Nephron (organoid): ENCODE measurements around the gene RPL13.

Experiments
- H3K27ac Mint-ChIP-seq, 3 experiments: 2 replicates each; pipeline ENCODE4 v1.8.0; 2020; ENCODE audit warnings: mixed read lengths in 3 of 3, mild to moderate bottlenecking in 2 of 3, moderate library complexity in 1 of 3
- H3K27me3 Mint-ChIP-seq: 2 replicates; pipeline ENCODE4 v1.8.0; 2021; ENCODE audit warnings: low read depth, mild to moderate bottlenecking, moderate library complexity, mixed read lengths
- H3K36me3 Mint-ChIP-seq: 2 replicates; pipeline ENCODE4 v1.8.0; 2020; ENCODE audit warnings: low read depth, mixed read lengths
- H3K4me1 Mint-ChIP-seq: 2 replicates; pipeline ENCODE4 v1.8.0; 2020; ENCODE audit warnings: mixed read lengths
- H3K4me3 Mint-ChIP-seq, 3 experiments: 2 replicates each; pipeline ENCODE4 v1.8.0; 2020; ENCODE audit warnings: mild to moderate bottlenecking in 3 of 3, mixed read lengths in 3 of 3, moderate library complexity in 2 of 3
- H3K9me3 Mint-ChIP-seq: 2 replicates; pipeline ENCODE4 v1.8.0; 2020; ENCODE audit warnings: mixed read lengths
- TF ChIP-seq, protein P1 (sequence below), 3 experiments: fragments of 200-600 bp; sonication (generic); IDR thresholded peaks; one replicate each; pipeline ENCODE4 v1.5.0; 2021; ENCODE audit warnings: antibody characterized with exemption in 3 of 3; ENCODE audit not compliant: unreplicated experiment in 3 of 3

The RPL13 gene

DNA sequence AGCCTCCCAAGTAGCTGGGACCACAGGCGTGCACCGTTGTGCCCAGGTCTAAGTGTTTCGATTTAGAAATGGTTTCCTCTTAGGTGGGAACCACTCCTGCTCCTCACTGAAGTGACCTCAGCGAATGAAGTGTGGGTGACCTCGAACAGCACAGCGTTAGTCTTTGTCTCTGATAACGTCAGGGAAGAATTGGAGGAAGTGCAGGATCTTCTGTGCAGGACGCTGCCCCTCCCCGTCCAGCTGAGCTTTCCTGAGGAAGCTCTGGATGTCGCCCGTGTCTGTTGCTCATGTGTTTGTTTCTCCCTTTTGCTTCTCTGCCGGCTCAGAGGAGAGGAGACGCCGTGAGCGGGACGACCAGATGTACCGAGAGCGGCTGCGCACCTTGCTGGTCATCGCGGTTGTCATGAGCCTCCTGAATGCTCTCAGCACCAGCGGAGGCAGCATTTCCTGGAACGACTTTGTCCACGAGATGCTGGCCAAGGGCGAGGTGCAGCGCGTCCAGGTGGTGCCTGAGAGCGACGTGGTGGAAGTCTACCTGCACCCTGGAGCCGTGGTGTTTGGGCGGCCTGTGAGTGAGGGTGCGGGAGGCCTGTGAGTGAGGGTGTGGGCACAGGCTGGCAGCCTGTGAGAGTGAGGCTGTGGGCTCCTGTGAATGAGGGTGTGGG lies 36.7 kb upstream of the RPL13 start:
- TF ChIP-seq, protein P1, sequence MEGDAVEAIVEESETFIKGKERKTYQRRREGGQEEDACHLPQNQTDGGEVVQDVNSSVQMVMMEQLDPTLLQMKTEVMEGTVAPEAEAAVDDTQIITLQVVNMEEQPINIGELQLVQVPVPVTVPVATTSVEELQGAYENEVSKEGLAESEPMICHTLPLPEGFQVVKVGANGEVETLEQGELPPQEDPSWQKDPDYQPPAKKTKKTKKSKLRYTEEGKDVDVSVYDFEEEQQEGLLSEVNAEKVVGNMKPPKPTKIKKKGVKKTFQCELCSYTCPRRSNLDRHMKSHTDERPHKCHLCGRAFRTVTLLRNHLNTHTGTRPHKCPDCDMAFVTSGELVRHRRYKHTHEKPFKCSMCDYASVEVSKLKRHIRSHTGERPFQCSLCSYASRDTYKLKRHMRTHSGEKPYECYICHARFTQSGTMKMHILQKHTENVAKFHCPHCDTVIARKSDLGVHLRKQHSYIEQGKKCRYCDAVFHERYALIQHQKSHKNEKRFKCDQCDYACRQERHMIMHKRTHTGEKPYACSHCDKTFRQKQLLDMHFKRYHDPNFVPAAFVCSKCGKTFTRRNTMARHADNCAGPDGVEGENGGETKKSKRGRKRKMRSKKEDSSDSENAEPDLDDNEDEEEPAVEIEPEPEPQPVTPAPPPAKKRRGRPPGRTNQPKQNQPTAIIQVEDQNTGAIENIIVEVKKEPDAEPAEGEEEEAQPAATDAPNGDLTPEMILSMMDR (IDR thresholded peaks at IDR 0.05; ENCODE audit: unreplicated experiment in 3 of 3): no peak
- Mint-ChIP-seq H3K27ac (no peak overlapping the region), H3K4me1 (no peaks in the 10 kb centered on the region), H3K9me3 (no peaks in the 10 kb centered on the region), H3K4me3 (no peak overlapping the region), H3K36me3 (peaks cover 80% of the 10 kb centered on the region), H3K27me3 (no peaks in the 10 kb centered on the region)

DNA sequence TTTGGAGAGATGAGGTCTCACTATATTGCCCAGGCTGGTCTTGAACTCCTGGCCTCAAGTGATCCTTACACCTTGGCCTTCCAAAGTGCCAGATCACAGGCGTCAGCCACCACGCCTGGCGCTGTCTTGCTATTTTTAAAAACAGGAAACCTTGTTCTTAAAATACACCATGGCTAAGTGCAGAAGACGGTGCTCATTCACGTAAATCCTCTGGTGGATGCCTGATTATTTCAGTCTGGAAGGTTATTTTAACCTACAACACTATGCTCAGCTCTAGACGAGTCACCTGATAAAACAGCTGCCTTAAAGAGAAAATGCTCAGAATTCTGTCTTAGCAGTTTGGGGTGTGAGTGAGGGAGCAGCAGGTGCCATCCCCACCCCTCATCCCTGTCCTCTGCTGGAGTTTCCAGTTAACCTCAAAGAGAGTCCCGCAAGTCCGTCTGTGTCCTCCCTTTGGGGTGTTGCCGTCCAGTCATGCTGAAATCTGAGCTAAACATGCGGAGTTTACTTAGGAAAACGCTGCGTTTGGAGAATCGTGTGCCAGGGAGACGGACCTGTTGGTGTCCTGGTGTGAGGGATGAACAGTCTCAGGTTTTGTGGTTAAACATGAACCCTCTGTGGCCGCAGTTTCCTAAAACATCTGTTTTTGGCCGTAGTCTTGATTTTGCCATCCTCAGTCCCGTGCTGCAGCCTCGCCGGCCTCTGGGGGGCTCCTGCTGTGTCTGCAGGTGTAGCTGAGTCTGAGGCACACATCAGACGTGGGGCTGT lies 35.2 kb upstream of the RPL13 start:
- peaks cover 75% of the 10 kb centered on the region for H3K36me3 Mint-ChIP-seq
- no peaks in the 10 kb centered on the region for H3K4me1 Mint-ChIP-seq
- H3K27me3 Mint-ChIP-seq: no peaks in the 10 kb centered on the region
- TF ChIP-seq, protein P1 (IDR thresholded peaks at IDR 0.05; ENCODE audit: unreplicated experiment in 3 of 3): no peak
- H3K9me3 Mint-ChIP-seq: no peaks in the 10 kb centered on the region
- H3K4me3 Mint-ChIP-seq: no peak overlapping the region
- no peak overlapping the region for H3K27ac Mint-ChIP-seq

DNA sequence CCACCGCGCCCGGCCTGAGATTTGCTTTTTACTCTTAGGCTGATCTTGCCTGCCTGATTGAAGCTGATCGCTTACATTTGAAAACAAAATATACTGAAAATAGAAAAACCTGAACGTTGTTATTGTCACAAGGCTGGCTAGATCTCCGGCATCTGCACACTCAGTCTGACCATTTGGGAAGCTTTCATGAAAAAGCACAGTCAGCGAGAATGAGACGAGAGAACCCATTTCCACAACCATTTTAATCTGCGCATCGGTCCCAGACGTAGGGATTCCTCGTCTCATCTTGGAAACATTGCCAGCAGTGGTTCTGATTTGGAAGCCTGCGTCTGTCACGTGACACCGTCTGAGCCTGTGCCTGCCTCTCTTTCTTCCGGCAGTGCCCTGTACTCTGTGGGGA lies 31.4 kb upstream of the RPL13 start:
- no peak overlapping the region for H3K27ac Mint-ChIP-seq
- no peaks in the 10 kb centered on the region for H3K9me3 Mint-ChIP-seq
- H3K27me3 Mint-ChIP-seq: no peaks in the 10 kb centered on the region
- peaks cover 69% of the 10 kb centered on the region for H3K36me3 Mint-ChIP-seq
- TF ChIP-seq, protein P1 (IDR thresholded peaks at IDR 0.05; ENCODE audit: unreplicated experiment in 3 of 3): no peak
- no peak overlapping the region for H3K4me3 Mint-ChIP-seq
- H3K4me1 Mint-ChIP-seq: no peaks in the 10 kb centered on the region

DNA sequence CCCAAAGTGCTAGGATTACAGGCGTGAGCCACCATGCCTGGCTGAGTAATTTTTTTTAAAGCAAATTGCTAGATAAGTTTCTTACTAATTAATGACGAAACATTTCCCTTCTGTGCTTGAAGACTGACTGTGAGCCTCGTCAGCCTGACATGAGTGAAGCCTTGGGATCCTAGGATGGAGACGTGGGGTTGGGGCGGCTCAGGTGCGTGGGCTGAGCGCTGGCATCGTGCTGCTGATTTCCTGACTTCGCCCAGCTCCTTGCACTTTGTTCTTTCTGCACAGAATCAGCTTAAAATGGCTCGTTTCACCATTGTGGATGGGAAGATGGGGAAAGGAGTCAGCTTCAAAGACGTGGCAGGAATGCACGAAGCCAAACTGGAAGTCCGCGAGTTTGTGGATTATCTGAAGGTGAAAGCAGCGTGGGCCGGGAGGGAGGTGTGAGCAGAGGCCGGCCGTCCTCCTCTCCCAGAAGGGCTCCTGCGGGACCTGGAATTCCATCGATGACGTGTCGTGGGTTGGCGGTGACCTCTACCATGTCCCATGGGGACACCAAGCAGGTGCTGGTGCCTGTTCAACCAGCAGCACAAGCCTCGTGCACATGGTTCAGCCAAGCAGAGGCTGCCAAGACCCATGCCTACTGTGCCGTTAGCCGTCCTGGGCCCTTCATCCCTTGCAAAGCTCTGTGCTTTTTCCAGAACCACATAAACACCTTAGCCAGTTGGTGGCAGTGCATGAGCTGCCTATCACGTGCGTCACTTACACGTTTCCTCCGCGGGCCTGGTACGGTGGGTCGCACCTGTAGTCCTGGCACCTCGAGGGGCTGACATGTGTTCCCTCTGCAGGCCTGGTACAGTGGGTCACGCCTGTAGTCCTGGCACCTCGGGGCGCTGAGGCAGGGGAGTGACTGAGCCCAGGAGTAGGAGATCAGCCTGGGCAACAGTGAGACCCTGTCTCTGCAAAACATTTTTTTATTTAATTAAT lies 29.8 kb upstream of the RPL13 start:
- Mint-ChIP-seq H3K27me3 (no peaks in the 10 kb centered on the region), H3K36me3 (peaks cover 70% of the 10 kb centered on the region), H3K4me3 (no peak overlapping the region), H3K27ac (no peak overlapping the region), H3K4me1 (no peaks in the 10 kb centered on the region), H3K9me3 (no peaks in the 10 kb centered on the region)
- TF ChIP-seq, protein P1 (IDR thresholded peaks at IDR 0.05; ENCODE audit: unreplicated experiment in 3 of 3): no peak

DNA sequence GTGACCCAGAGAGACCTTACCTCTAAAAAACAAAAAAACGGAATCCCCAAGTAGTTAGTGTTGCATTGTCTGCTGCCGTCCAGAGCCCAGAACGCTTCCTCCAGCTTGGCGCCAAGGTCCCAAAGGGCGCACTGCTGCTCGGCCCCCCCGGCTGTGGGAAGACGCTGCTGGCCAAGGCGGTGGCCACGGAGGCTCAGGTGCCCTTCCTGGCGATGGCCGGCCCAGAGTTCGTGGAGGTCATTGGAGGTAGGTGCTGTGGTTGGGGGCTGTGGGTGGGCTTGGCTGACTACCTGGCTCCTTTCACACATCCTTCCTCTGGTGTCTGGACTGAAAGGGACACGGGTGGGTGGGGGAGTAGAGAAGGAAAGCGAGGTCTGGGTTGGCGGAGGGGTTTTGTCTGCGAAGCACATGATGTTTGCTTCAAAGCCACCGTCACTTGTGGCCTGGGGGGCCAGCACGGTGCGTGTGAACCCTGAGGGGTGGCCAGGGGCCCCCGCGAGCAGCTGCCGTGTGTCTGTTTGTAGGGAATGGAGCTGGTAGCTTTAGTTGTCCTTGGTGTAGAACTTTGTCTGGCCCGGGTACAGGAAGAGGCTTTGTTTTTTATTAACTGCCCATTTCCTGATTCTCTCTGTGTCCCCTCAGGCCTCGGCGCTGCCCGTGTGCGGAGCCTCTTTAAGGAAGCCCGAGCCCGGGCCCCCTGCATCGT lies 28.5 kb upstream of the RPL13 start:
- H3K4me1 Mint-ChIP-seq: peaks cover 4% of the 10 kb centered on the region
- H3K27ac Mint-ChIP-seq: no peak overlapping the region
- H3K36me3 Mint-ChIP-seq: peaks cover 62% of the 10 kb centered on the region
- TF ChIP-seq, protein P1 (IDR thresholded peaks at IDR 0.05; ENCODE audit: unreplicated experiment in 3 of 3): no peak
- no peaks in the 10 kb centered on the region for H3K9me3 Mint-ChIP-seq
- no peak overlapping the region for H3K4me3 Mint-ChIP-seq
- H3K27me3 Mint-ChIP-seq: no peaks in the 10 kb centered on the region
